WERI-Rb-1 (cell line): ENCODE measurements around the gene SVEP1.

ENCODE experiments used
- DNase-seq: peaks from one replicate; pipeline ENCODE4 v3.0.0-alpha.2; 2020
- H3K27ac ChIP-seq: fragments of 250-450 bp; sonication (Bioruptor Pico); 2 replicates; pipeline ENCODE4 v1.5.1; 2020; ENCODE audit warnings: mild to moderate bottlenecking, moderate library complexity
- H3K27me3 ChIP-seq: fragments of 250-450 bp; sonication (Bioruptor Pico); 2 replicates; pipeline ENCODE4 v1.5.1; 2021; ENCODE audit warnings: mild to moderate bottlenecking, low read depth, moderate library complexity; ENCODE audit not compliant: insufficient read depth, severe bottlenecking
- H3K36me3 ChIP-seq: fragments of 250-450 bp; sonication (Bioruptor Pico); 2 replicates; pipeline ENCODE4 v1.5.1; 2020; ENCODE audit warnings: mild to moderate bottlenecking, moderate library complexity
- H3K4me3 ChIP-seq: 2 replicates; pipeline ENCODE4 v1.5.1; 2011; ENCODE audit warnings: low read depth, mild to moderate bottlenecking, control low read depth, low read length
- H3K9me3 ChIP-seq: fragments of 250-450 bp; sonication (Bioruptor Pico); 2 replicates; pipeline ENCODE4 v1.5.1; 2021; ENCODE audit warnings: mild to moderate bottlenecking, moderate library complexity; ENCODE audit not compliant: severe bottlenecking
- CTCF ChIP-seq: IDR thresholded peaks from 2 replicates; pipeline ENCODE4 v1.5.1; 2011; ENCODE audit warnings: low read depth, mild to moderate bottlenecking, control low read depth, inconsistent platforms, low read length

SVEP1 gene

GRCh38 chr9:110391826-110392485 lies 187.6 kb downstream of the SVEP1 start:
- DNase-seq: no peak
- Histone ChIP-seq H3K4me3 (no peak overlapping the region), H3K27me3 (peaks cover 49% of the 10 kb centered on the region), H3K9me3 (peaks cover 4% of the 10 kb centered on the region), H3K36me3 (no peaks in the 10 kb centered on the region), H3K27ac (no peak overlapping the region)
- no peak for TF ChIP-seq CTCF

GRCh38 chr9:110389148-110389750 lies 190.3 kb downstream of the SVEP1 start:
- Histone ChIP-seq H3K36me3 (no peaks in the 10 kb centered on the region), H3K9me3 (peaks cover 4% of the 10 kb centered on the region), H3K4me3 (no peak overlapping the region), H3K27me3 (peaks cover 76% of the 10 kb centered on the region), H3K27ac (no peak overlapping the region)
- no peak for DNase-seq
- TF ChIP-seq CTCF: no peak

- DNase-seq: no peak
- Histone ChIP-seq H3K36me3 (no peaks in the 10 kb centered on the region), H3K27me3 (peaks cover 95% of the 10 kb centered on the region)
Observed at GRCh38 chr9:110383491-110383890, 196.1 kb downstream of the SVEP1 start.

GRCh38 chr9:110382731-110383130 lies 196.8 kb downstream of the SVEP1 start:
- no peaks in the 10 kb centered on the region for H3K9me3 ChIP-seq
- H3K36me3 ChIP-seq: no peaks in the 10 kb centered on the region
- TF ChIP-seq CTCF: no peak
- no peak for DNase-seq
- peaks cover 94% of the 10 kb centered on the region for H3K27me3 ChIP-seq
- H3K4me3 ChIP-seq: no peak overlapping the region
- no peak overlapping the region for H3K27ac ChIP-seq

More at GRCh38 chr9:110383491-110383890, 196.1 kb downstream of the SVEP1 start:
- H3K9me3 ChIP-seq: no peaks in the 10 kb centered on the region
- H3K4me3 ChIP-seq: no peak overlapping the region
- no peak for TF ChIP-seq CTCF
- no peak overlapping the region for H3K27ac ChIP-seq

GRCh38 chr9:110371411-110372007 lies 208.0 kb downstream of the SVEP1 start:
- peaks cover 84% of the 10 kb centered on the region for H3K27me3 ChIP-seq
- DNase-seq: no peak
- no peak for TF ChIP-seq CTCF

More at GRCh38 chr9:110371411-110372007, 208.0 kb downstream of the SVEP1 start:
- Histone ChIP-seq H3K9me3 (no peaks in the 10 kb centered on the region), H3K36me3 (no peaks in the 10 kb centered on the region), H3K27ac (no peak overlapping the region), H3K4me3 (no peak overlapping the region)
